Peyer's patch (tissue), 4 donors: ENCODE data around the gene SMARCA2.

ENCODE experiments used
- CTCF ChIP-seq, 6 experiments: fragments of 450-650 bp in 4 of 6; fragments of 200-600 bp in 2 of 6; sonication (generic) in 1 of 6; IDR thresholded peaks; one replicate each; pipeline ENCODE4 v1.5.1; 2017 to 2019; ENCODE audit warnings: antibody characterized with exemption in 6 of 6, mild to moderate bottlenecking in 3 of 6, moderate library complexity in 1 of 6
- POLR2A ChIP-seq, 2 donors: fragments of 450-650 bp; IDR thresholded peaks; one replicate each; pipeline ENCODE4 v1.5.1; 2017; ENCODE audit warnings: antibody characterized with exemption in 2 of 2, mild to moderate bottlenecking in 2 of 2, moderate library complexity in 2 of 2

DNA sequence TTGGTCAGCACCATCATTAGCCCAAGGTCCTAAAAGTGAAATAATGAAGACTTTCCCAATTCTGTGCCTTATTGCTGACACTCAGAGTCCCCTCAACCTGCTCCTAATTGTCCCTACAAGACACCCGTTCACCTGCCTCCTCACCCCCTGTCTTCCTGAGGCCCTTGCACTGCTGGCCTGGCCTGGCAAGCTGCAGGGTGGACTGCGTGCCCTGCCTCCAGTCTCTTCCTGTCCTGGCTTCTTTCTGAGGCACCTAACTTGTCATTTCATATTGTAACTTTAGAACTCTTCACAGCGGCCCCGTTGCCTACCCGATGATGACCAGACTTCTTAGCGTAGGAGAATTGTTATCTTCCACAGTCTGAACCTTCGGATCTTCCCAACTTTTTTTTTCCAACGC lies 153.9 kb downstream of the SMARCA2 start:
- no peak for TF ChIP-seq POLR2A (IDR thresholded peaks at IDR 0.05)
- TF ChIP-seq CTCF (IDR thresholded peaks at IDR 0.05) = no peak
